Liver (tissue), 3 donors: ENCODE data around the gene OPN4.

ENCODE experiments used
- GABPA ChIP-seq, 2 donors: IDR thresholded peaks in 1 of 2; conservative IDR thresholded peaks in 1 of 2; 2 replicates each; pipeline ENCODE4 v1.6.1; 2016; ENCODE audit warnings: antibody characterized with exemption in 2 of 2, mild to moderate bottlenecking in 1 of 2, moderate library complexity in 1 of 2
- HNF4A ChIP-seq, 2 donors: conservative IDR thresholded peaks; 2 replicates each; pipeline ENCODE4 v1.6.1; 2016; ENCODE audit warnings: antibody characterized with exemption in 2 of 2, mild to moderate bottlenecking in 2 of 2
- RAD21 ChIP-seq, 2 donors: IDR thresholded peaks; 2 replicates each; pipeline ENCODE4 v1.6.1; 2016; ENCODE audit warnings: antibody characterized with exemption in 2 of 2, mild to moderate bottlenecking in 2 of 2
- SP1 ChIP-seq: IDR thresholded peaks from 2 replicates; pipeline ENCODE4 v1.6.1; 2018; ENCODE audit warnings: antibody characterized with exemption, mild to moderate bottlenecking
- TAF1 ChIP-seq: conservative IDR thresholded peaks from 2 replicates; pipeline ENCODE4 v1.6.1; 2016; ENCODE audit warnings: antibody characterized with exemption, mild to moderate bottlenecking
- YY1 ChIP-seq: IDR thresholded peaks from 2 replicates; pipeline ENCODE4 v1.6.1; 2016; ENCODE audit warnings: antibody characterized with exemption, mild to moderate bottlenecking
- TF ChIP-seq, protein P1 (sequence below): fragments of 150-350 bp; IDR thresholded peaks from 2 replicates; pipeline ENCODE4 v1.5.1; 2017; ENCODE audit warnings: improper control_type of control experiment, low read depth, low read length; ENCODE audit not compliant: missing input control
- TF ChIP-seq, protein P2 (sequence below): IDR thresholded peaks from 2 replicates; pipeline ENCODE4 v1.6.1; 2016; ENCODE audit warnings: antibody characterized with exemption, mild to moderate bottlenecking
- TF ChIP-seq, protein P3 (sequence below): IDR thresholded peaks from 2 replicates; pipeline ENCODE4 v1.6.1; 2016; ENCODE audit warnings: antibody characterized with exemption
- TF ChIP-seq, protein P4 (sequence below): IDR thresholded peaks from 2 replicates; pipeline ENCODE4 v1.6.1; 2016; ENCODE audit warnings: antibody characterized with exemption
- TF ChIP-seq, protein P5 (sequence below): IDR thresholded peaks from 2 replicates; pipeline ENCODE4 v1.6.1; 2016; ENCODE audit warnings: antibody characterized with exemption
- donor health status: healthy.
- donor health status: healthy.

DNA sequence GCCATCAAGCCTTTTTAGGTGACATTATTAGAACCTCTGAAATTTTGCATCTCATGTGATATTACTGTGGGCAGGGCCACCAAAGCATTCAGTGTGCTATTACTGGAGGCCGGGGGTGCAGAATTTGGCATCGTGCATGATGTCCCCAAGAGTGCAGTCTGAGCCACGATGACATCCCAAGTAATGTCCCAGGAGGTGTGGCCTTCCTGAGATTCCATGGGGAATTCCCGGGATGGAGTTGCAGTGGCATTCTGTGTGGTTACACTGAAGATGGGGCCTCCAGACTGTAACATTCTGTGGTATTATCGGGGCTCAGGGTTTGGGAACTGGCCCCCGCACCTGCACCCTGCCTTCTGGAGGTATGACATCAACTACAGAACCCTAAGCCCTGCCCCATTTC is 23.0 kb downstream of the OPN4 start:
- TF ChIP-seq, protein P1, sequence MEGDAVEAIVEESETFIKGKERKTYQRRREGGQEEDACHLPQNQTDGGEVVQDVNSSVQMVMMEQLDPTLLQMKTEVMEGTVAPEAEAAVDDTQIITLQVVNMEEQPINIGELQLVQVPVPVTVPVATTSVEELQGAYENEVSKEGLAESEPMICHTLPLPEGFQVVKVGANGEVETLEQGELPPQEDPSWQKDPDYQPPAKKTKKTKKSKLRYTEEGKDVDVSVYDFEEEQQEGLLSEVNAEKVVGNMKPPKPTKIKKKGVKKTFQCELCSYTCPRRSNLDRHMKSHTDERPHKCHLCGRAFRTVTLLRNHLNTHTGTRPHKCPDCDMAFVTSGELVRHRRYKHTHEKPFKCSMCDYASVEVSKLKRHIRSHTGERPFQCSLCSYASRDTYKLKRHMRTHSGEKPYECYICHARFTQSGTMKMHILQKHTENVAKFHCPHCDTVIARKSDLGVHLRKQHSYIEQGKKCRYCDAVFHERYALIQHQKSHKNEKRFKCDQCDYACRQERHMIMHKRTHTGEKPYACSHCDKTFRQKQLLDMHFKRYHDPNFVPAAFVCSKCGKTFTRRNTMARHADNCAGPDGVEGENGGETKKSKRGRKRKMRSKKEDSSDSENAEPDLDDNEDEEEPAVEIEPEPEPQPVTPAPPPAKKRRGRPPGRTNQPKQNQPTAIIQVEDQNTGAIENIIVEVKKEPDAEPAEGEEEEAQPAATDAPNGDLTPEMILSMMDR, result no peak
- TF ChIP-seq, protein P2, sequence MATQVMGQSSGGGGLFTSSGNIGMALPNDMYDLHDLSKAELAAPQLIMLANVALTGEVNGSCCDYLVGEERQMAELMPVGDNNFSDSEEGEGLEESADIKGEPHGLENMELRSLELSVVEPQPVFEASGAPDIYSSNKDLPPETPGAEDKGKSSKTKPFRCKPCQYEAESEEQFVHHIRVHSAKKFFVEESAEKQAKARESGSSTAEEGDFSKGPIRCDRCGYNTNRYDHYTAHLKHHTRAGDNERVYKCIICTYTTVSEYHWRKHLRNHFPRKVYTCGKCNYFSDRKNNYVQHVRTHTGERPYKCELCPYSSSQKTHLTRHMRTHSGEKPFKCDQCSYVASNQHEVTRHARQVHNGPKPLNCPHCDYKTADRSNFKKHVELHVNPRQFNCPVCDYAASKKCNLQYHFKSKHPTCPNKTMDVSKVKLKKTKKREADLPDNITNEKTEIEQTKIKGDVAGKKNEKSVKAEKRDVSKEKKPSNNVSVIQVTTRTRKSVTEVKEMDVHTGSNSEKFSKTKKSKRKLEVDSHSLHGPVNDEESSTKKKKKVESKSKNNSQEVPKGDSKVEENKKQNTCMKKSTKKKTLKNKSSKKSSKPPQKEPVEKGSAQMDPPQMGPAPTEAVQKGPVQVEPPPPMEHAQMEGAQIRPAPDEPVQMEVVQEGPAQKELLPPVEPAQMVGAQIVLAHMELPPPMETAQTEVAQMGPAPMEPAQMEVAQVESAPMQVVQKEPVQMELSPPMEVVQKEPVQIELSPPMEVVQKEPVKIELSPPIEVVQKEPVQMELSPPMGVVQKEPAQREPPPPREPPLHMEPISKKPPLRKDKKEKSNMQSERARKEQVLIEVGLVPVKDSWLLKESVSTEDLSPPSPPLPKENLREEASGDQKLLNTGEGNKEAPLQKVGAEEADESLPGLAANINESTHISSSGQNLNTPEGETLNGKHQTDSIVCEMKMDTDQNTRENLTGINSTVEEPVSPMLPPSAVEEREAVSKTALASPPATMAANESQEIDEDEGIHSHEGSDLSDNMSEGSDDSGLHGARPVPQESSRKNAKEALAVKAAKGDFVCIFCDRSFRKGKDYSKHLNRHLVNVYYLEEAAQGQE, result no peak
- TF ChIP-seq HNF4A (conservative IDR thresholded peaks at IDR 0.05) (no peak), GABPA (IDR thresholded peaks at IDR 0.05 in 1 of 2, conservative IDR thresholded peaks at IDR 0.05 in 1 of 2) (no peak), YY1 (no peak), SP1 (no peak), RAD21 (IDR thresholded peaks at IDR 0.05) (no peak), TAF1 (no peak)
- TF ChIP-seq, protein P3, sequence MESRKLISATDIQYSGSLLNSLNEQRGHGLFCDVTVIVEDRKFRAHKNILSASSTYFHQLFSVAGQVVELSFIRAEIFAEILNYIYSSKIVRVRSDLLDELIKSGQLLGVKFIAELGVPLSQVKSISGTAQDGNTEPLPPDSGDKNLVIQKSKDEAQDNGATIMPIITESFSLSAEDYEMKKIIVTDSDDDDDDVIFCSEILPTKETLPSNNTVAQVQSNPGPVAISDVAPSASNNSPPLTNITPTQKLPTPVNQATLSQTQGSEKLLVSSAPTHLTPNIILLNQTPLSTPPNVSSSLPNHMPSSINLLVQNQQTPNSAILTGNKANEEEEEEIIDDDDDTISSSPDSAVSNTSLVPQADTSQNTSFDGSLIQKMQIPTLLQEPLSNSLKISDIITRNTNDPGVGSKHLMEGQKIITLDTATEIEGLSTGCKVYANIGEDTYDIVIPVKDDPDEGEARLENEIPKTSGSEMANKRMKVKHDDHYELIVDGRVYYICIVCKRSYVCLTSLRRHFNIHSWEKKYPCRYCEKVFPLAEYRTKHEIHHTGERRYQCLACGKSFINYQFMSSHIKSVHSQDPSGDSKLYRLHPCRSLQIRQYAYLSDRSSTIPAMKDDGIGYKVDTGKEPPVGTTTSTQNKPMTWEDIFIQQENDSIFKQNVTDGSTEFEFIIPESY, result no peak
- TF ChIP-seq, protein P4, sequence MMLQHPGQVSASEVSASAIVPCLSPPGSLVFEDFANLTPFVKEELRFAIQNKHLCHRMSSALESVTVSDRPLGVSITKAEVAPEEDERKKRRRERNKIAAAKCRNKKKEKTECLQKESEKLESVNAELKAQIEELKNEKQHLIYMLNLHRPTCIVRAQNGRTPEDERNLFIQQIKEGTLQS, result no peak
- TF ChIP-seq, protein P5, sequence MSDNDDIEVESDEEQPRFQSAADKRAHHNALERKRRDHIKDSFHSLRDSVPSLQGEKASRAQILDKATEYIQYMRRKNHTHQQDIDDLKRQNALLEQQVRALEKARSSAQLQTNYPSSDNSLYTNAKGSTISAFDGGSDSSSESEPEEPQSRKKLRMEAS, result no peak
